HL-60 (cell line): ENCODE results near the gene ANAPC1.

Experiments used
- DNase-seq, 2 experiments: peaks; one replicate each; pipeline ENCODE4 v3.0.0-alpha.2; 2010 to 2020; ENCODE audit warnings: low read depth in 1 of 2, low spot score in 1 of 2
- H3K27ac ChIP-seq: fragments of 250-450 bp; sonication (Bioruptor Pico); replicated peaks from 2 replicates; pipeline ENCODE4 v1.5.1; 2020; ENCODE audit warnings: mild to moderate bottlenecking, moderate library complexity
- H3K27me3 ChIP-seq: fragments of 250-450 bp; sonication (Bioruptor Pico); 2 replicates; pipeline ENCODE4 v1.5.1; 2021; ENCODE audit warnings: mild to moderate bottlenecking, moderate library complexity; ENCODE audit not compliant: insufficient read depth, poor library complexity, severe bottlenecking
- H3K4me3 ChIP-seq: replicated peaks from 2 replicates; pipeline ENCODE4 v1.5.1; 2011; ENCODE audit warnings: mild to moderate bottlenecking, control low read depth, low read length; ENCODE audit not compliant: insufficient read depth
- CTCF ChIP-seq: IDR thresholded peaks from one replicate; pipeline ENCODE4 v1.5.1; 2011; ENCODE audit warnings: low read length, control low read depth, inconsistent platforms; ENCODE audit not compliant: insufficient read depth
- GABPA ChIP-seq: IDR thresholded peaks from 2 replicates; pipeline ENCODE4 v1.6.1; 2012; ENCODE audit warnings: low read depth
- POLR2AphosphoS5 ChIP-seq: IDR thresholded peaks from 2 replicates; pipeline ENCODE4 v1.6.1; 2012; ENCODE audit warnings: low read depth
- REST ChIP-seq: IDR thresholded peaks from 2 replicates; pipeline ENCODE4 v1.6.1; 2012; ENCODE audit warnings: low read depth; ENCODE audit not compliant: insufficient replicate concordance
- SPI1 ChIP-seq: IDR thresholded peaks from 2 replicates; pipeline ENCODE4 v1.6.1; 2012; ENCODE audit warnings: low read depth, mild to moderate bottlenecking, borderline replicate concordance

ANAPC1 gene

GRCh38 chr2:111923276-111923804 lies 39.3 kb upstream of the ANAPC1 start:
- TF ChIP-seq GABPA (no peak), POLR2AphosphoS5 (no peak), CTCF (no peak), SPI1 (no peak), REST (no peak)
- Histone ChIP-seq H3K4me3 (no peak overlapping the region), H3K27me3 (no peaks in the 10 kb centered on the region), H3K27ac (no peak overlapping the region)
- no peak for DNase-seq

- TF ChIP-seq REST (no peak), CTCF (no peak), POLR2AphosphoS5 (no peak), SPI1 (no peak), GABPA (no peak)
- no peak for DNase-seq
- H3K4me3 ChIP-seq, result no peak overlapping the region
- no peak overlapping the region for H3K27ac ChIP-seq
- no peaks in the 10 kb centered on the region for H3K27me3 ChIP-seq
These were observed 36.0 kb upstream of the ANAPC1 start for GRCh38 chr2:111919794-111920608.

- H3K4me3 ChIP-seq, result no peak overlapping the region
- TF ChIP-seq SPI1 (no peak), CTCF (no peak), GABPA (no peak), REST (no peak), POLR2AphosphoS5 (no peak)
- no peak for DNase-seq
- no peaks in the 10 kb centered on the region for H3K27me3 ChIP-seq
- H3K27ac ChIP-seq, result no peak overlapping the region
These were observed 35.4 kb upstream of the ANAPC1 start for GRCh38 chr2:111919365-111919764.
